WTC11 (cell line): ENCODE results near the gene TLCD1. TPM values are rescaled to one million over a fixed set of nuclear protein-coding genes. Genes with fewer than 3 reads are reported as not detected.
A peak's percentile ranks its signal among the peaks of the same experiment; 100 is the strongest.

Source experiments
- ATAC-seq: fragments of 200-7000 bp; cut with Tn5 transposase; 2 replicates; pipeline ENCODE4 v1.10.0; 2021; ENCODE audit warnings: mild to moderate bottlenecking, moderate library complexity
- CTCF ChIA-PET: fragments of 300-600 bp; sonication (Branson Sonifier 250); formaldehyde crosslinking; loops from one replicate; lab custom pipeline; 2021; ENCODE audit warnings: antibody characterized with exemption; lab: Charles Lee
- POLR2A ChIA-PET: fragments of 350-600 bp; sonication (Branson Sonifier 250); formaldehyde crosslinking; loops from one replicate; lab custom pipeline; 2021; ENCODE audit warnings: antibody characterized with exemption; lab: Charles Lee
- DNase-seq: peaks from one replicate; pipeline ENCODE4 v3.0.0; 2021; ENCODE audit warnings: low spot score
- H3K27ac Mint-ChIP-seq: 2 replicates; pipeline ENCODE4 v1.8.0; 2021; ENCODE audit warnings: mixed read lengths
- H3K27me3 Mint-ChIP-seq: 2 replicates; pipeline ENCODE4 v1.8.0; 2021; ENCODE audit warnings: low read depth, mild to moderate bottlenecking, moderate library complexity, mixed read lengths
- H3K36me3 Mint-ChIP-seq: 2 replicates; pipeline ENCODE4 v1.8.0; 2021; ENCODE audit warnings: mixed read lengths
- H3K4me1 Mint-ChIP-seq: 2 replicates; pipeline ENCODE4 v1.8.0; 2022; ENCODE audit warnings: mixed read lengths
- H3K4me3 Mint-ChIP-seq: 2 replicates; pipeline ENCODE4 v1.8.0; 2021; ENCODE audit warnings: mild to moderate bottlenecking, moderate library complexity, mixed read lengths
- H3K9me3 Mint-ChIP-seq: 2 replicates; pipeline ENCODE4 v1.8.0; 2021; ENCODE audit warnings: mixed read lengths
- ARID4B ChIP-seq: sonication (generic); formaldehyde crosslinking; IDR thresholded peaks from 2 replicates; pipeline ENCODE4 v1.8.0; 2023; ENCODE audit warnings: missing genetic modification reagents, mild to moderate bottlenecking, borderline replicate concordance
- E2F4 ChIP-seq: sonication (generic); formaldehyde crosslinking; IDR thresholded peaks from 2 replicates; pipeline ENCODE4 v1.8.1; 2022; ENCODE audit warnings: low read depth, mild to moderate bottlenecking, moderate library complexity, missing genetic modification reagents, borderline replicate concordance
- EMX1 ChIP-seq: fragments of 250-450 bp; sonication (Bioruptor Pico); IDR thresholded peaks from 2 replicates; pipeline ENCODE4 v1.8.0; 2021; ENCODE audit warnings: mild to moderate bottlenecking
- GABPB1 ChIP-seq: sonication (generic); formaldehyde crosslinking; IDR thresholded peaks from 2 replicates; pipeline ENCODE4 v1.8.1; 2023; ENCODE audit warnings: mild to moderate bottlenecking, missing genetic modification reagents
- MYBL2 ChIP-seq: sonication (generic); formaldehyde crosslinking; IDR thresholded peaks from 2 replicates; pipeline ENCODE4 v1.8.1; 2023; ENCODE audit warnings: mild to moderate bottlenecking, moderate library complexity, missing genetic modification reagents
- NR1H2 ChIP-seq: sonication (generic); formaldehyde crosslinking; IDR thresholded peaks from 2 replicates; pipeline ENCODE4 v1.9.0; 2021; ENCODE audit warnings: mild to moderate bottlenecking, moderate library complexity, missing genetic modification reagents
- RORB ChIP-seq: fragments of 250-450 bp; sonication (Bioruptor Pico); IDR thresholded peaks from 2 replicates; pipeline ENCODE4 v1.9.0; 2021; ENCODE audit warnings: mild to moderate bottlenecking
- TCF7 ChIP-seq: sonication (generic); formaldehyde crosslinking; IDR thresholded peaks from 2 replicates; pipeline ENCODE4 v1.8.0; 2022; ENCODE audit warnings: mild to moderate bottlenecking, low read depth, missing genetic modification reagents, moderate library complexity
- USF2 ChIP-seq: sonication (generic); formaldehyde crosslinking; IDR thresholded peaks from 2 replicates; pipeline ENCODE4 v1.8.1; 2023; ENCODE audit warnings: mild to moderate bottlenecking, missing genetic modification reagents, moderate library complexity
- ZBTB43 ChIP-seq: sonication (generic); formaldehyde crosslinking; IDR thresholded peaks from 2 replicates; pipeline ENCODE4 v1.8.1; 2023; ENCODE audit warnings: mild to moderate bottlenecking, missing genetic modification reagents
- ZNF121 ChIP-seq: sonication (generic); formaldehyde crosslinking; IDR thresholded peaks from 2 replicates; pipeline ENCODE4 v1.8.0; 2023; ENCODE audit warnings: missing genetic modification reagents
- ZNF425 ChIP-seq: fragments of 250-450 bp; sonication (Bioruptor Pico); conservative IDR thresholded peaks from 2 replicates; pipeline ENCODE4 v1.9.0; 2021; ENCODE audit warnings: mild to moderate bottlenecking
- total RNA-seq: library from RNA; stranded (reverse); gene quantifications from 3 replicates; pipeline ENCODE4 v1.2.3, GENCODE V29; 2021

The TLCD1 gene
- total RNA-seq, 1 experiment from 2014 or later = 36.0 TPM

GRCh38 chr17:28706471-28707338 is 19.3 kb downstream of the TLCD1 start:
- no peak for TF ChIP-seq TCF7 (CRISPR knock-in tag)
- TF ChIP-seq, all 79 proteins: peak for 0
- Mint-ChIP-seq H3K36me3 (peaks cover 16% of the 10 kb centered on the region), H3K4me1 (peaks cover 29% of the 10 kb centered on the region), H3K4me3 (no peak overlapping the region), H3K9me3 (no peaks in the 10 kb centered on the region), H3K27me3 (no peaks in the 10 kb centered on the region), H3K27ac (no peak overlapping the region; the same call in 1 of the 2 replicates)
- DNase-seq = no peak
- ChIA-PET CTCF (interaction anchor here (1.0 to 2.6 kb wide), 5 partner anchors 13 to 192 kb away, joined by 3 to 9 read pairs (median 5); partner anchors contain the start of genes RPL23A and TLCD1), POLR2A (interaction anchor here (1.1 to 1.4 kb wide), 2 partner anchors 13 to 130 kb away, joined by 3 to 5 read pairs; partner anchors contain the start of genes ALDOC and RPL23A)
- ATAC-seq = no peak

GRCh38 chr17:28705728-28706334 is 20.2 kb downstream of the TLCD1 start:
- TF ChIP-seq RORB (CRISPR knock-in tag) (no peak), GABPB1 (no peak), E2F4 (CRISPR knock-in tag) (no peak), ZNF425 (no peak), EMX1 (CRISPR knock-in tag) (no peak), USF2 (CRISPR knock-in tag) (no peak), MYBL2 (CRISPR knock-in tag) (no peak), NR1H2 (CRISPR knock-in tag) (no peak), ZBTB43 (CRISPR knock-in tag) (no peak), ZNF121 (no peak), ARID4B (CRISPR knock-in tag) (no peak)
- peaks cover 24% of the 10 kb centered on the region for H3K36me3 Mint-ChIP-seq
- DNase-seq (no peak), ATAC-seq (no peak)
- H3K4me3 Mint-ChIP-seq = no peak overlapping the region
- no peaks in the 10 kb centered on the region for H3K27me3 Mint-ChIP-seq
- CTCF ChIA-PET = interaction anchor here (1.0 to 2.6 kb wide), 5 partner anchors 14 to 193 kb away, joined by 3 to 9 read pairs (median 6); partner anchors contain the start of genes BLTP2, RPL23A and TLCD1
- peaks cover 29% of the 10 kb centered on the region for H3K4me1 Mint-ChIP-seq
- POLR2A ChIA-PET = interaction anchor here (1.1 kb wide), 1 partner anchor 129 kb away, joined by 3 read pairs; the partner anchor contains the start of gene ALDOC
- peak overlapping the region; percentile 79 for H3K27ac Mint-ChIP-seq
- no peaks in the 10 kb centered on the region for H3K9me3 Mint-ChIP-seq
